IMR-90 (cell line): ENCODE results near the gene PCDH19. TPM values are rescaled to one million over a fixed set of nuclear protein-coding genes. Genes with fewer than 3 reads are reported as not detected.

Experiments
- ATAC-seq: fragments of 200-7000 bp; cut with Tn5 transposase; 2 replicates; pipeline ENCODE4 v1.9.1; 2020; ENCODE audit warnings: low read depth, mild to moderate bottlenecking, moderate library complexity
- BruUV-seq: library from RNA; stranded (reverse); fragments of 400-500 nt; replicated peaks from 2 replicates; lab custom pipeline; 2021; lab: Mats Ljungman, UMichigan
- CTCF ChIA-PET: fragments of 300-600 bp; formaldehyde crosslinking; extraction: SDS; loops from one replicate; lab custom pipeline; 2021; ENCODE audit warnings: antibody characterized with exemption; lab: Yijun Ruan, JAX
- POLR2A ChIA-PET: fragments of 300-600 bp; sonication (Branson Sonifier 250); formaldehyde crosslinking; loops from one replicate; lab custom pipeline; 2022; ENCODE audit warnings: antibody characterized with exemption; ENCODE audit not compliant: unreplicated experiment; lab: Charles Lee
- DNase-seq: peaks from one replicate; pipeline ENCODE4 v3.0.0; 2013
- H2AFZ ChIP-seq: replicated peaks from 2 replicates; pipeline ENCODE3; 2013; ENCODE audit warnings: low read length, mild to moderate bottlenecking; ENCODE audit not compliant: poor library complexity
- H2AK5ac ChIP-seq: 2 replicates; pipeline ENCODE4 v1.6.1; 2013; ENCODE audit warnings: low read depth, low read length, inconsistent platforms
- H2AK9ac ChIP-seq: replicated peaks from 2 replicates; pipeline ENCODE3; 2013; ENCODE audit warnings: mild to moderate bottlenecking, low read depth, low read length, moderate library complexity; ENCODE audit not compliant: poor library complexity
- H2BK120ac ChIP-seq: 2 replicates; pipeline ENCODE4 v1.6.1; 2013; ENCODE audit warnings: low read depth, low read length, inconsistent platforms
- H2BK15ac ChIP-seq: 3 replicates; pipeline ENCODE4 v1.6.1; 2013; ENCODE audit warnings: low read depth, low read length, inconsistent platforms
- H2BK20ac ChIP-seq: 2 replicates; pipeline ENCODE4 v1.6.1; 2013; ENCODE audit warnings: low read depth, mild to moderate bottlenecking, inconsistent platforms, low read length, moderate library complexity
- H2BK5ac ChIP-seq: 2 replicates; pipeline ENCODE4 v1.6.1; 2013; ENCODE audit warnings: mild to moderate bottlenecking, low read depth, low read length, inconsistent platforms; ENCODE audit not compliant: poor library complexity, severe bottlenecking
- H3K14ac ChIP-seq: replicated peaks from 2 replicates; pipeline ENCODE4 v1.6.1; 2013; ENCODE audit warnings: low read depth, low read length, inconsistent platforms
- H3K18ac ChIP-seq: 2 replicates; pipeline ENCODE4 v1.6.1; 2013; ENCODE audit warnings: low read depth, low read length, control low read depth
- H3K23ac ChIP-seq: 2 replicates; pipeline ENCODE4 v1.6.1; 2013; ENCODE audit warnings: low read depth, low read length, inconsistent platforms
- H3K27ac ChIP-seq: 2 replicates; pipeline ENCODE4 v1.5.1; 2013; ENCODE audit warnings: mild to moderate bottlenecking, control low read depth, low read length; ENCODE audit not compliant: insufficient read depth
- H3K27me3 ChIP-seq: 2 replicates; pipeline ENCODE4 v1.6.1; 2013; ENCODE audit warnings: low read length; ENCODE audit not compliant: control insufficient read depth, insufficient read depth
- H3K36me3 ChIP-seq: 2 replicates; pipeline ENCODE4 v1.6.1; 2013; ENCODE audit warnings: low read length, mixed read lengths; ENCODE audit not compliant: control insufficient read depth, insufficient read depth
- H3K4ac ChIP-seq: 2 replicates; pipeline ENCODE4 v1.6.1; 2013; ENCODE audit warnings: low read depth, low read length, inconsistent platforms
- H3K4me1 ChIP-seq: 2 replicates; pipeline ENCODE4 v1.6.1; 2013; ENCODE audit warnings: low read length, mixed read lengths; ENCODE audit not compliant: control insufficient read depth, insufficient read depth
- H3K4me2 ChIP-seq: 2 replicates; pipeline ENCODE4 v1.6.1; 2013; ENCODE audit warnings: low read depth, mild to moderate bottlenecking, control low read depth, low read length, moderate library complexity
- H3K4me3 ChIP-seq: 2 replicates; pipeline ENCODE4 v1.5.1; 2013; ENCODE audit warnings: low read depth, mild to moderate bottlenecking, control low read depth, low read length, moderate library complexity; ENCODE audit not compliant: insufficient read depth
- H3K56ac ChIP-seq: 2 replicates; pipeline ENCODE4 v1.6.1; 2013; ENCODE audit warnings: low read length, inconsistent platforms; ENCODE audit not compliant: insufficient read depth; ENCODE audit errors: extremely low read depth
- H3K79me1 ChIP-seq, 2 experiments: 2 replicates each; pipeline ENCODE4 v1.6.1; 2013; ENCODE audit warnings: low read length in 2 of 2, inconsistent platforms in 1 of 2, low read depth in 1 of 2
- H3K9ac ChIP-seq: 2 replicates; pipeline ENCODE4 v1.6.1; 2013; ENCODE audit warnings: low read depth, low read length, control low read depth
- H3K9me1 ChIP-seq: 2 replicates; pipeline ENCODE4 v1.6.1; 2013; ENCODE audit warnings: low read length, inconsistent platforms; ENCODE audit not compliant: insufficient read depth
- H3K9me3 ChIP-seq: 2 replicates; pipeline ENCODE4 v1.6.1; 2013; ENCODE audit warnings: low read length; ENCODE audit not compliant: control insufficient read depth, insufficient read depth
- H4K20me1 ChIP-seq: 2 replicates; pipeline ENCODE4 v1.6.1; 2013; ENCODE audit warnings: low read length, inconsistent platforms; ENCODE audit not compliant: insufficient read depth
- H4K5ac ChIP-seq: 2 replicates; pipeline ENCODE4 v1.6.1; 2013; ENCODE audit warnings: mild to moderate bottlenecking, low read depth, low read length, control low read depth
- H4K8ac ChIP-seq, 2 experiments: 2 replicates each; pipeline ENCODE4 v1.6.1; 2013; ENCODE audit warnings: low read depth in 2 of 2, low read length in 2 of 2, control low read depth in 1 of 2, inconsistent platforms in 1 of 2
- H4K91ac ChIP-seq: 2 replicates; pipeline ENCODE4 v1.6.1; 2013; ENCODE audit warnings: low read depth, low read length, inconsistent platforms; ENCODE audit not compliant: insufficient read depth
- BHLHE40 ChIP-seq: fragments of 150-350 bp; IDR thresholded peaks from 2 replicates; pipeline ENCODE4 v1.6.1; 2016; ENCODE audit warnings: mild to moderate bottlenecking, low read depth, low read length
- CEBPB ChIP-seq: IDR thresholded peaks from 2 replicates; pipeline ENCODE4 v1.6.1; 2012; ENCODE audit warnings: low read depth, low read length, improper control_type of control experiment
- CHD1 ChIP-seq: IDR thresholded peaks from 2 replicates; pipeline ENCODE4 v1.6.1; 2012; ENCODE audit warnings: low read depth, low read length, improper control_type of control experiment
- CTCF ChIP-seq: conservative IDR thresholded peaks from 2 replicates; pipeline ENCODE4 v1.5.1; 2012; ENCODE audit warnings: mild to moderate bottlenecking, low read depth, low read length, improper control_type of control experiment
- FOS ChIP-seq: fragments of 150-350 bp; IDR thresholded peaks from 2 replicates; pipeline ENCODE4 v1.6.1; 2016; ENCODE audit warnings: low read depth, low read length
- MAFK ChIP-seq: IDR thresholded peaks from 2 replicates; pipeline ENCODE4 v1.6.1; 2012; ENCODE audit warnings: low read depth, low read length, improper control_type of control experiment
- MXI1 ChIP-seq: IDR thresholded peaks from 2 replicates; pipeline ENCODE4 v1.6.1; 2012; ENCODE audit warnings: low read depth, mild to moderate bottlenecking, low read length, moderate library complexity, borderline replicate concordance
- NFE2L2 ChIP-seq: fragments of 150-350 bp; IDR thresholded peaks from 2 replicates; pipeline ENCODE4 v1.6.1; 2016; ENCODE audit warnings: low read depth, mild to moderate bottlenecking, low read length
- POLR2A ChIP-seq: IDR thresholded peaks from 2 replicates; pipeline ENCODE4 v1.6.1; 2012; ENCODE audit warnings: mild to moderate bottlenecking, low read depth, low read length
- RCOR1 ChIP-seq: IDR thresholded peaks from 2 replicates; pipeline ENCODE4 v1.6.1; 2012; ENCODE audit warnings: mild to moderate bottlenecking, low read length, improper control_type of control experiment; ENCODE audit not compliant: insufficient replicate concordance
- RFX5 ChIP-seq: IDR thresholded peaks from 2 replicates; pipeline ENCODE4 v1.8.0; 2012; ENCODE audit warnings: low read depth, mild to moderate bottlenecking, low read length, moderate library complexity
- SMC3 ChIP-seq: fragments of 150-350 bp; IDR thresholded peaks from 2 replicates; pipeline ENCODE4 v1.6.1; 2016; ENCODE audit warnings: low read depth, mild to moderate bottlenecking, antibody characterized with exemption, low read length, moderate library complexity
- WGBS, 2 experiments: methylation state at CpG; one replicate each; pipeline versions ENCODE4 v1.1.5 to v1.1.7; 2013; ENCODE audit warnings: missing lambda C conversion rate in 2 of 2; ENCODE audit not compliant: insufficient read length in 1 of 2; ENCODE audit errors: extremely low coverage in 2 of 2; 5-methylcytosine and 5-hydroxymethylcytosine counted together
- dilution Hi-C: fragments of 300-500 bp; cut with HindIII; formaldehyde crosslinking; loops from one replicate; pipeline ENCODE4 v1.14.3; 2018; ENCODE audit warnings: low sequenced_read_pairs; ENCODE audit not compliant: unreplicated experiment
- in situ Hi-C: fragments of 300-500 bp; cut with MboI; formaldehyde crosslinking; loops from 3 replicates; pipeline ENCODE4 v1.14.3; 2019; ENCODE audit warnings: low sequenced_read_pairs, inconsistent platforms, mixed read lengths
- intact Hi-C: fragments of 100-400 bp; cut with micrococcal nuclease; formaldehyde crosslinking; loops from 2 replicates; pipeline ENCODE4 v1.10.0; 2022
- polyA plus RNA-seq, 3 experiments: library from polyadenylated mRNA; depleted of rRNA; stranded (reverse); fragments of >200 nt; gene quantifications; 2 replicates each; pipeline ENCODE4 v1.2.3, GENCODE V29; 2012; ENCODE audit warnings: low replicate concordance in 1 of 3
- total RNA-seq: library from RNA; depleted of rRNA; stranded (reverse); fragments of >200 nt; gene quantifications from 2 replicates; pipeline ENCODE4 v1.2.3, GENCODE V29; 2012
- TF ChIP-seq, protein P1 (sequence below): fragments of 150-350 bp; IDR thresholded peaks from 2 replicates; pipeline ENCODE4 v1.6.1; 2017; ENCODE audit warnings: mild to moderate bottlenecking, antibody characterized with exemption, low read length, low read depth
- TF ChIP-seq, protein P2 (sequence below): fragments of 150-350 bp; IDR thresholded peaks from 2 replicates; pipeline ENCODE4 v1.6.1; 2016; ENCODE audit warnings: low read depth, mild to moderate bottlenecking, low read length, moderate library complexity, borderline replicate concordance

PCDH19 gene
- total and polyA plus RNA-seq, 2 of the 4 experiments (the other 2 are of a cell fraction) = not detected

GRCh38 chrX:100363896-100364295 lies 46.2 kb downstream of the PCDH19 start:
- Histone ChIP-seq H3K79me1 (no peaks in the 10 kb centered on the region), H3K27ac (no peak overlapping the region), H3K14ac (no peak overlapping the region), H3K9ac (no peak overlapping the region), H4K5ac (no peak overlapping the region), H3K56ac (no peak overlapping the region), H4K8ac (no peak overlapping the region), H3K9me3 (no peaks in the 10 kb centered on the region), H2BK5ac (no peak overlapping the region), H2BK20ac (no peak overlapping the region), H4K20me1 (no peaks in the 10 kb centered on the region), H3K18ac (no peak overlapping the region), H3K27me3 (no peaks in the 10 kb centered on the region; the same call in none of the 2 replicates), H3K9me1 (no peaks in the 10 kb centered on the region), H3K4me2 (no peak overlapping the region), H3K4me3 (no peak overlapping the region), H2BK15ac (no peak overlapping the region), H2BK120ac (no peak overlapping the region), H3K23ac (no peak overlapping the region), H4K91ac (no peak overlapping the region), H2AK5ac (no peak overlapping the region), H3K4ac (no peak overlapping the region), H2AK9ac (no peak overlapping the region), H3K36me3 (no peaks in the 10 kb centered on the region), H2AFZ (no peak overlapping the region), H3K4me1 (no peaks in the 10 kb centered on the region)
- no peak for TF ChIP-seq SMC3
- no peak for TF ChIP-seq MAFK
- no peak for TF ChIP-seq CHD1
- no peak for TF ChIP-seq RCOR1
- no peak for TF ChIP-seq RFX5
- TF ChIP-seq, protein P1, sequence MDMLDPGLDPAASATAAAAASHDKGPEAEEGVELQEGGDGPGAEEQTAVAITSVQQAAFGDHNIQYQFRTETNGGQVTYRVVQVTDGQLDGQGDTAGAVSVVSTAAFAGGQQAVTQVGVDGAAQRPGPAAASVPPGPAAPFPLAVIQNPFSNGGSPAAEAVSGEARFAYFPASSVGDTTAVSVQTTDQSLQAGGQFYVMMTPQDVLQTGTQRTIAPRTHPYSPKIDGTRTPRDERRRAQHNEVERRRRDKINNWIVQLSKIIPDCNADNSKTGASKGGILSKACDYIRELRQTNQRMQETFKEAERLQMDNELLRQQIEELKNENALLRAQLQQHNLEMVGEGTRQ = no peak
- no peak for TF ChIP-seq NFE2L2
- no peak for TF ChIP-seq CEBPB
- no peak for TF ChIP-seq POLR2A
- TF ChIP-seq FOS = no peak
- no peak for TF ChIP-seq BHLHE40
- no peak for TF ChIP-seq MXI1
- TF ChIP-seq, protein P2, sequence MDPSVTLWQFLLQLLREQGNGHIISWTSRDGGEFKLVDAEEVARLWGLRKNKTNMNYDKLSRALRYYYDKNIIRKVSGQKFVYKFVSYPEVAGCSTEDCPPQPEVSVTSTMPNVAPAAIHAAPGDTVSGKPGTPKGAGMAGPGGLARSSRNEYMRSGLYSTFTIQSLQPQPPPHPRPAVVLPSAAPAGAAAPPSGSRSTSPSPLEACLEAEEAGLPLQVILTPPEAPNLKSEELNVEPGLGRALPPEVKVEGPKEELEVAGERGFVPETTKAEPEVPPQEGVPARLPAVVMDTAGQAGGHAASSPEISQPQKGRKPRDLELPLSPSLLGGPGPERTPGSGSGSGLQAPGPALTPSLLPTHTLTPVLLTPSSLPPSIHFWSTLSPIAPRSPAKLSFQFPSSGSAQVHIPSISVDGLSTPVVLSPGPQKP = no peak
- TF ChIP-seq CTCF = no peak
- intact Hi-C loops (no loop called here), dilution Hi-C loops (no loop called here), in situ Hi-C loops (no loop called here)
- DNase-seq (no peak), ATAC-seq (no peak)
- ChIA-PET POLR2A (no interaction called here), CTCF (interaction anchor here (0.6 kb wide), 1 partner anchor 1013 kb away, joined by 4 read pairs; no protein-coding TSS in a partner anchor)
- no CpG with 5 or more reads among the region's 3 CpGs for WGBS, 2 experiments
- no TSS peak for BruUV-seq
